ENCODE results near the gene ZC3H10.
"Not testable (repeated sequence)": the region's sequence is repeated elsewhere in the genome, so short reads cannot be mapped to it uniquely, and the experiment has no call there.

Gene ZC3H10

DNA sequence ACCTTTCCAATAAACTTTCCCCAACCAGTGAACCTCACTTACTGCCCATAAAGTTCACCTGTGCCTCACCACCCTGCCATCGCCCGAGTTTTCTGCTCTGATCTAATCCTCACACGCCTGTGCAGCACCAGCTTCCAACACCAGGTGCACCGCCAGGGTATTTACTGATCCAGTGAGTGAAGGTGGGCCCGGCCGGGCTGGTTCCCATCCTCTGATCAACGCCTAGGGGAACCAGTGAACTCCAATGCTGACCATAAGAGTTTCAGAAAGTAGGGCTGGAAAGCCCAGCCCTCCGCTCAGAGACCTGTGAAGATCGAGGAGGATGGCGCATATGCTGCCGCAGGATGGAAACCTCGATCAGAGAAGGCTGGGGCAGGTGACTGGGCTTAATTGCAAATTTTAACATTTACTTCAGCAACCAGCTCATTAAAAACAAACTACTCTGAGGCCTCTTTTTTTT, 33.6 kb downstream of the ZC3H10 start:
- no peaks in the 10 kb centered on the region for H3K9me3 ChIP-seq (ENCODE audit: control insufficient read depth, low read length)
- H3K4me3 ChIP-seq (ENCODE audit: low read length): peak overlapping the region; percentile 92
- peak overlapping the region; percentile 95 for H3K9ac ChIP-seq (ENCODE audit: low read length)
- H3K4me1 ChIP-seq (ENCODE audit: control insufficient read depth, insufficient read depth, low read length): peaks cover 42% of the 10 kb centered on the region
- no peaks in the 10 kb centered on the region for H3K36me3 ChIP-seq (ENCODE audit: control insufficient read depth, insufficient read depth, low read length, severe bottlenecking)
- no peaks in the 10 kb centered on the region for H3K27me3 ChIP-seq (replicated peaks; ENCODE audit: control insufficient read depth, insufficient read depth, low read length)
- peak; percentile 29 for DNase-seq (ENCODE audit: low read depth)

DNA sequence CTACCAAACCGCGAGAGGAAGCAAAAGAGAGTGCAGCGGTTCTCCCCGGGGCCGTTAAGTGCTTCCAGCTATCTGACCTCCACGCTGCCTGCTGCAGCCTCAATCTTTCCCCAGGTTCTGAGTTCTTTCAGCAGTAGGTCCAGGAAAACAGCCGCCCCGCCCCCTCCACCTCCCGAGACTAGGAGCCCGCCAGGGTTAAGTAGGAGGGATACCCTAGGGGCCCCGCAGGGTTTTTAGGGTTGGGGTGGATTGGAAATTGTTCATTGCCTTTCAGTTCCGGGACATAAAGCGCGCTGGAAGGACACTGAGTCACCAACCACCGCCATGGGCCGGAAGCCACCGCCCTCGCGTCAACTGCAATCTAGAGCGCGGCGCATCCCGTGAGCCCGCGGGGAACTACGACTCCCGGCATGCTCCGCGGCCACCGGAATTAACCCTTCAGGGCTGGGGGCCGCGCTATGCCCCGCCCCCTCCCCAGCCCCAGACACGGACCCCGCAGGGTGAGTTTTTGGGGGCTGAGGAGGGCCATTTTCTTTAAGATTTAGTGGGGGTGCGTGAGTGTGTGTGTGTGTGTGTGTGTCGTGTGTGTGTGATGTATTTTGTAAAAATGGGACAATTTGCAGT, 34.2 kb downstream of the ZC3H10 start, which contains the start of gene MYL6B:
TSS of gene MYL6B (plus strand) at position 456 of the 624 bp plus-strand sequence. CDS start 1,332 bp downstream, outside the sequence.
- H3K4me1 ChIP-seq (ENCODE audit: control insufficient read depth, insufficient read depth, low read length): peaks cover 38% of the 10 kb centered on the region
- H3K27me3 ChIP-seq (replicated peaks; ENCODE audit: control insufficient read depth, insufficient read depth, low read length): no peaks in the 10 kb centered on the region
- peak; percentile 98 for DNase-seq (ENCODE audit: low read depth)
- peak within 1 kb of the TSS; percentile 95 for H3K9ac ChIP-seq (ENCODE audit: low read length)
- H3K36me3 ChIP-seq (ENCODE audit: control insufficient read depth, insufficient read depth, low read length, severe bottlenecking): no peaks in the 10 kb centered on the region
- H3K9me3 ChIP-seq (ENCODE audit: control insufficient read depth, low read length): no peaks in the 10 kb centered on the region
- H3K4me3 ChIP-seq (ENCODE audit: low read length): peak within 1 kb of the TSS; percentile 92

DNA sequence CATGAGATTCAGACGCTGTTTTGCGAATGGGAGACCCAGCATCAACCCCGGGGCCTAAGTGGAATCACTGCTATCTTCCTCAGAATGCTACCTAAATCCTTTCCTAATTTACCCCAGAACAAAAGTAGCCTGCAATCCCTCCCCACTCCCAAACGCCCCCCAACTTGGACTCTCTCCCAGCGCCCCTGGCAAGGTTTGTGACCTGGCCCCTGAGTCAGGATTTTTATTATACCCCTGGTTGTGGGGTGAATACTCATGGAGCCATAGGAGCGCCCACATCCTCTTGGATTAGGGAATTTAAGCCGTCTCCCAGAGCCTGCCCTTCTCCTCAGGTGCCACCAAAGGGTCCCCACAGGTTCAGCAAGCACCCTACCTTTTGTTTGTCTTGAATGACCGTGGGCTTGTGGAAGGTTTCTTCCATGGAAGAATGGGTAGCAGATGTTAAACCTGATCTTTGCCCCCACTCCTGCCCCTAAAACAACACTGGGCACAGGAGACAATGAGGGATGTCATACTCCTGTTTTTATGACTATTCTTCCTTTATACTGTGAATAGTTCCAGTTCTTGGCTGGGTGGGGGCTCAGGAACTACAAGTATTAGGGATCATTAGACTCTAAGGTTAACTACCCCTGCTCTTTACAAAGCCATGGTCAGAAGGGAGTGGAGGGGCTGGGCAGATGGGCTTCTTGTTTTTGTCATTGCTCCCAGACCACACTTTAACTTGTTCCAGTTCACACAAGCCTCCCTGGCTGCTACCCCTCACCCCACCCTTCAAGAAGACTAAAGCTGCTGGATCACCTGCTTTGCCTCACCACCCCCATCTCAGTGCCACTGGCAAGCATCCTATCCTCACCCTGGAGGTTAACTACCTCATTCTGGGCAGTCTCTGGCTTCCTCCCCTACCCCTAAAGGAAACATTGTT, 35.0 kb downstream of the ZC3H10 start:
- Histone ChIP-seq H3K9me3 (ENCODE audit: control insufficient read depth, low read length) (no peaks in the 10 kb centered on the region), H3K36me3 (ENCODE audit: control insufficient read depth, insufficient read depth, low read length, severe bottlenecking) (no peaks in the 10 kb centered on the region), H3K9ac (ENCODE audit: low read length) (peak overlapping the region; percentile 95), H3K4me1 (ENCODE audit: control insufficient read depth, insufficient read depth, low read length) (peaks cover 37% of the 10 kb centered on the region), H3K27me3 (replicated peaks; ENCODE audit: control insufficient read depth, insufficient read depth, low read length) (no peaks in the 10 kb centered on the region), H3K4me3 (ENCODE audit: low read length) (peak overlapping the region; percentile 92)
- no peak for DNase-seq (ENCODE audit: low read depth)

DNA sequence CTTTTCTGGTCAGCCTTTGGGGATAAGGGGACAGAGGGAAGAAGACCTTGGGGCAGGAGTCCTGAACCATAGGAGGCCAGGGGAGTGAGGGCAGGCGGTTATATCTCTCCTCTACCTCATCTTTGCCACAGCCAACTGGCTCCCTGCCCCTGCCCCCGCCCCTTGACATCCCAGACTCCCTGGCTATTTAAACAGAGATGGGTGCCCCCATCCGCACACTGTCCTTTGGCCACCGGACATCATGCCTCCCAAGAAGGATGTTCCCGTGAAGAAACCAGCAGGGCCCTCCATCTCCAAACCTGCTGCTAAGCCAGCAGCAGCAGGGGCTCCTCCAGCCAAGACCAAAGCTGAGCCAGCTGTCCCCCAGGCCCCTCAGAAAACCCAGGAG, 35.6 kb downstream of the ZC3H10 start:
- no peak for DNase-seq (ENCODE audit: low read depth)
- H3K27me3 ChIP-seq (replicated peaks; ENCODE audit: control insufficient read depth, insufficient read depth, low read length): no peaks in the 10 kb centered on the region
- H3K9me3 ChIP-seq (ENCODE audit: control insufficient read depth, low read length): no peaks in the 10 kb centered on the region
- peak overlapping the region; percentile 95 for H3K9ac ChIP-seq (ENCODE audit: low read length)
- H3K36me3 ChIP-seq (ENCODE audit: control insufficient read depth, insufficient read depth, low read length, severe bottlenecking): no peaks in the 10 kb centered on the region
- peaks cover 30% of the 10 kb centered on the region for H3K4me1 ChIP-seq (ENCODE audit: control insufficient read depth, insufficient read depth, low read length)
- H3K4me3 ChIP-seq (ENCODE audit: low read length): peak overlapping the region; percentile 92

DNA sequence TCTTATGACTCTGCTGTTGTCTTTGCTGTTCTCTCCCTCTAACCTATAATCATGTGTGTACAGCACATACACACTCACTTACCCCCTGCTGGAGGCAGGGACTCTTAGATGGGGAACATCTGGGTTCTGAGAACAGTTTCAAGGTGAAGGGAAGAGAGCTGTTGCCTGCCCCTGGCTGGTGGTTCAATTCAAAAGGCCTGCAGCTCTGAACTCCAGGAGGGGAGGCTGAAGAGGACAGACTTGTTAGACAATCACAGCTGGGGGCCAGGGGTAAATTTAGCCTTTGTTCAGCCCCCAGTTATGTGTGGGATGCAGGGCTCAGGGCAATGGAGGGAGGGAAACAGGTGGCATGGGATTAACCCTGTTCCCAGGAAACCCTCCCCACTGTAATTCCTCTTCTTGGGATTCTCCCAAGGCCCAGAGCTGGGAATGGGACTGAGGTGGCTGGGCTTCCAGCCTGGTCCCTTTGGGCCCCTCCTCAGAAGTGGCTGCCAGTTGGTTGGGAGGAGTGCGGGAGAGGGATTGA, 36.2 kb downstream of the ZC3H10 start:
- DNase-seq (ENCODE audit: low read depth): no peak
- peaks cover under 1% of the 10 kb centered on the region for H3K36me3 ChIP-seq (ENCODE audit: control insufficient read depth, insufficient read depth, low read length, severe bottlenecking)
- peaks cover 30% of the 10 kb centered on the region for H3K4me1 ChIP-seq (ENCODE audit: control insufficient read depth, insufficient read depth, low read length)
- H3K9ac ChIP-seq (ENCODE audit: low read length): no peak overlapping the region
- no peaks in the 10 kb centered on the region for H3K9me3 ChIP-seq (ENCODE audit: control insufficient read depth, low read length)
- H3K27me3 ChIP-seq (replicated peaks; ENCODE audit: control insufficient read depth, insufficient read depth, low read length): no peaks in the 10 kb centered on the region
- no peak overlapping the region for H3K4me3 ChIP-seq (ENCODE audit: low read length)

DNA sequence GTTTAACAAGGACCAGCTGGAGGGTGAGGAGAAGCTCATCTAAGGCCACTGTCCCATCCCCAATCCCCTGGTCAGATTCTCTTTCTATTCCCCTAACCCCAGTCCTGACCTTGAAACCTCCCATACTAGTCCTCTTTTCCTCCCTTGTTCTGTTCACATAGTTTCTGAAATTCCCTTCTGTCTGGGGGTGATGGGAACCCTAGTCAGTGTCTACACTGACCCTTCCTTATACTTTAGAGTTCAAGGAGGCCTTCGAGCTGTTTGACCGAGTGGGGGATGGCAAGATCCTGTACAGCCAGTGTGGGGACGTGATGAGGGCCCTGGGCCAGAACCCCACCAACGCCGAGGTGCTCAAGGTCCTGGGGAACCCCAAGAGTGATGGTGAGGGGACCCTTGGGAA, 36.8 kb downstream of the ZC3H10 start:
- H3K9me3 ChIP-seq (ENCODE audit: control insufficient read depth, low read length): no peaks in the 10 kb centered on the region
- H3K36me3 ChIP-seq (ENCODE audit: control insufficient read depth, insufficient read depth, low read length, severe bottlenecking): peaks cover 6% of the 10 kb centered on the region
- no peak overlapping the region for H3K4me3 ChIP-seq (ENCODE audit: low read length)
- peaks cover 33% of the 10 kb centered on the region for H3K4me1 ChIP-seq (ENCODE audit: control insufficient read depth, insufficient read depth, low read length)
- no peaks in the 10 kb centered on the region for H3K27me3 ChIP-seq (replicated peaks; ENCODE audit: control insufficient read depth, insufficient read depth, low read length)
- no peak overlapping the region for H3K9ac ChIP-seq (ENCODE audit: low read length)
- DNase-seq (ENCODE audit: low read depth): no peak

DNA sequence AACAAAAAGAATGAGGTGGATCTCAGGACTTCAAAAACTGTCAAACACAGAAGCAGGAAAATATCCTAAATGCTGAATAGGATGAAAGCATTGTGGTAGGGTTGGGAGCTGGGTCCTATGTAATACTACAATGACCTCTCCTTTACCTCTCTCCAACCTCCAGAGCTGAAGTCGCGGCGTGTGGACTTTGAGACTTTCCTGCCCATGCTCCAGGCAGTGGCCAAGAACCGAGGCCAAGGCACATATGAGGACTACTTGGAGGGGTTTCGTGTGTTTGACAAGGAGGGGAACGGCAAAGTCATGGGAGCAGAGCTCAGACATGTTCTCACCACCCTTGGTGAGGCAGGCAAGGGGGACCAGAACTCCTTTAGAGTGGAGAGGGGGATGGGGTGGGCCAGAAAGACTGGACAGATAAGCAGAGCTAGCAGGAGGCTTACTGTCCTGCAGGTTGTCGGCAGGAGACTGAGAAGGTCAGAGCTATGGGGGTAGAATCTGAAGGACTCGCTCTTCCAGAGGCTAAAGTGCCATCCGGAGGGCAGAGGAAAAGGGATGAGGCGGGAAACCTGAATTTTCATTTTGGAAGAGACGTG, 37.3 kb downstream of the ZC3H10 start:
- H3K4me3 ChIP-seq (ENCODE audit: low read length): no peak overlapping the region
- H3K9me3 ChIP-seq (ENCODE audit: control insufficient read depth, low read length): no peaks in the 10 kb centered on the region
- no peak for DNase-seq (ENCODE audit: low read depth)
- no peaks in the 10 kb centered on the region for H3K27me3 ChIP-seq (replicated peaks; ENCODE audit: control insufficient read depth, insufficient read depth, low read length)
- H3K4me1 ChIP-seq (ENCODE audit: control insufficient read depth, insufficient read depth, low read length): peaks cover 38% of the 10 kb centered on the region
- no peak overlapping the region for H3K9ac ChIP-seq (ENCODE audit: low read length)
- peaks cover 11% of the 10 kb centered on the region for H3K36me3 ChIP-seq (ENCODE audit: control insufficient read depth, insufficient read depth, low read length, severe bottlenecking)

DNA sequence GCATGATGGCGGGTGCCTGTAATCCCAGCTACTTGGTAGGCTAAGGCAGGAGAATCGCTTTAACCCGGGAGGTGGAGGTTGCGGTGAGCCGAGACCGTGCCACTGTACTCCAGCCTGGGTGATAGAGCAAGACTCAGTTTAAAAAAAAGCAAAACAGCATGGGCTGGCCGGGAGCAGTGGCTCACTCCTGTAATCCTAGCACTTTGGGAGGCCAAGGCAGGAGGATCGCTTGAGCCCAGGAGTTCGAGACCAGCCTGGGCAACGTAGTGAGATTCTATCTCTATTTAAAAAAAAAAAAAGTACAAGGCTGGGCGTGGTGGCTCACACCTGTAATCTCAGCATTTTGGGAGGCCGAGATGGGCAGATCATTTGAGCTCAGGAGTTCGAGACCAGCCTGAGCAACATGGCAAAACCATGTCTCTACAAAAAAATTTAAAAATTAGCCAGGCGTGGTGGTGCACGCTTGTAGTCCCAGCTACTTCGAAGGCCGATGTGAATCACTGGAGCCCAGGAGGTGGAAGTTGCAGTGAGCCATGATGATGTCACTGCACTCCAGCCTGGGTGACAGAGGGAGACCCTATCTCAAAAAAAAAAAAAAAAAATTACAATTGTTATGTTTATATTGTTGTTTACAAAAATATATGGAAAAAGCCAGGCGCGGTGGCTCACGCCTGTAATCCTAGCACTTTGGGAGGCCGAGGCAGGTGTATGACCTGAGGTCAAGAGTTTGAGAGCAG, 38.6 kb downstream of the ZC3H10 start:
- not testable (repeated sequence) for H3K27me3 ChIP-seq (replicated peaks; ENCODE audit: control insufficient read depth, insufficient read depth, low read length); DNase-seq (ENCODE audit: low read depth); H3K9me3 ChIP-seq (ENCODE audit: control insufficient read depth, low read length)
- Histone ChIP-seq H3K4me1 (ENCODE audit: control insufficient read depth, insufficient read depth, low read length) (peaks cover 40% of the 10 kb centered on the region), H3K9ac (ENCODE audit: low read length) (peak overlapping the region; percentile 86), H3K36me3 (ENCODE audit: control insufficient read depth, insufficient read depth, low read length, severe bottlenecking) (peaks cover 24% of the 10 kb centered on the region), H3K4me3 (ENCODE audit: low read length) (peak overlapping the region; percentile 81)

DNA sequence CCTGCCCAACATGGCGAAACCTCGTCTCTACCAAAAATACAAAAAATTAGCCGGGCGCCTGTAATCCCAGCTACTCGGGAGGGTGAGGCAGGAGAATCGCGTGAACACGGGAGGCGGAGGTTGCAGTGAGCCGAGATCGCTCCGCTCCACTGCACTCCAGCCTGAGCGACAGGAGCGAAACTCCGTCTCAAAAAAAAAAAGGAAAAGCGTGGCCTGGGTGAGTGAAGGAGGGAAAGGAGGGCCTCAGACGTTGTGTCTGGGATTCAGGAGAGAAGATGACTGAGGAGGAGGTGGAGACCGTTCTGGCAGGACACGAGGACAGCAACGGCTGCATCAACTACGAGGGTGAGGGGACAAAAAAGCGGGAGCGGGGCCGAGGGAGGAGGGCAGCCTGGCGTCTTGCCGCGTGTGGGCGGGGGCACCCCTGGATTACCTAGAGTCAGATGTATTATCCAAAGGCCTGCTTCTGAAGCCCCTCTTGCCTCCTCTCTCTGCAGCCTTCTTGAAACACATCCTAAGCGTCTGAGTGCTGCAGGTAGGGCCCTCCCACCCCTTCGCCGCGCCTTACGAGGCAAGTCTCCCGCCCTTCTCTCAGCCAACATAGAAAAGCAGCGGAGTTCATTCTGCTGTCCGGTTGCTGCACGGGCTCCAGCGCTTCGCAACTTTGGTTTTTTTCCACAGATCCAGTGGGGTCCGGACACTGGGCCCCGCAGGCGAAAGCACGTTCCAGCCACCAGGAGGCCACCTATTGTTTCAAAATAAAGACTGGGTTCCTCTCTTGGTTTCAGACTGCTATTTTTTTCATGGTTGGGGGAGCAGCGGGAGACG, 39.3 kb downstream of the ZC3H10 start:
- H3K36me3 ChIP-seq (ENCODE audit: control insufficient read depth, insufficient read depth, low read length, severe bottlenecking): peaks cover 32% of the 10 kb centered on the region
- DNase-seq (ENCODE audit: low read depth): peak; percentile 92
- no peaks in the 10 kb centered on the region for H3K27me3 ChIP-seq (replicated peaks; ENCODE audit: control insufficient read depth, insufficient read depth, low read length)
- peak overlapping the region; percentile 81 for H3K4me3 ChIP-seq (ENCODE audit: low read length)
- no peaks in the 10 kb centered on the region for H3K9me3 ChIP-seq (ENCODE audit: control insufficient read depth, low read length)
- peaks cover 40% of the 10 kb centered on the region for H3K4me1 ChIP-seq (ENCODE audit: control insufficient read depth, insufficient read depth, low read length)
- H3K9ac ChIP-seq (ENCODE audit: low read length): peak overlapping the region; percentile 86

All from adipocyte (in vitro differentiated cells).